OCI-LY1 (cell line): ENCODE results near the gene ASIC4.

Experiments
- H2AFZ ChIP-seq: fragments of 200-600 bp; sonication (generic), shearing (Covaris generic); 2 replicates; pipeline ENCODE4 v1.6.0; 2014; ENCODE audit warnings: antibody characterized with exemption, mild to moderate bottlenecking, low read length
- H3F3A ChIP-seq: fragments of 200-600 bp; sonication (generic), shearing (Covaris generic); 2 replicates; pipeline ENCODE4 v1.6.0; 2014; ENCODE audit warnings: mild to moderate bottlenecking, antibody characterized with exemption, low read length, moderate library complexity; ENCODE audit not compliant: insufficient read depth
- H3K27ac ChIP-seq: fragments of 200-600 bp; sonication (generic); 2 replicates; pipeline ENCODE4 v1.5.1; 2014; ENCODE audit warnings: low read length, mixed run types, mild to moderate bottlenecking, low read depth; ENCODE audit not compliant: poor library complexity, severe bottlenecking
- H3K27me3 ChIP-seq: fragments of 200-600 bp; sonication (generic); 2 replicates; pipeline ENCODE4 v1.6.0; 2014; ENCODE audit warnings: antibody characterized with exemption, mild to moderate bottlenecking, low read length, moderate library complexity; ENCODE audit not compliant: insufficient read depth
- H3K36me3 ChIP-seq: fragments of 200-600 bp; sonication (generic); 2 replicates; pipeline ENCODE4 v1.6.1; 2014; ENCODE audit warnings: mild to moderate bottlenecking, antibody characterized with exemption, low read length, moderate library complexity, mixed read lengths; ENCODE audit not compliant: insufficient read depth
- H3K4me1 ChIP-seq: fragments of 200-600 bp; sonication (generic); 2 replicates; pipeline ENCODE4 v1.5.1; 2014; ENCODE audit warnings: mild to moderate bottlenecking, low read length, moderate library complexity; ENCODE audit not compliant: insufficient read depth, severe bottlenecking
- H3K4me2 ChIP-seq: fragments of 200-600 bp; sonication (generic), shearing (Covaris generic); 2 replicates; pipeline ENCODE4 v1.6.1; 2014; ENCODE audit warnings: low read length
- H3K4me3 ChIP-seq: fragments of 200-600 bp; sonication (generic); 2 replicates; pipeline ENCODE4 v1.5.1; 2014; ENCODE audit warnings: low read length, low read depth, mild to moderate bottlenecking, mixed read lengths; ENCODE audit not compliant: poor library complexity, severe bottlenecking
- H3K79me2 ChIP-seq: fragments of 200-600 bp; shearing (Covaris generic); 2 replicates; pipeline ENCODE4 v1.6.1; 2016; ENCODE audit warnings: mixed run types, low read length, mixed read lengths; ENCODE audit not compliant: insufficient read depth
- H3K9ac ChIP-seq: fragments of 200-600 bp; sonication (generic), shearing (Covaris generic); 2 replicates; pipeline ENCODE4 v1.6.1; 2014; ENCODE audit warnings: mild to moderate bottlenecking, low read length, mixed read lengths
- H3K9me2 ChIP-seq: fragments of 200-600 bp; sonication (generic), shearing (Covaris generic); 2 replicates; pipeline ENCODE4 v1.6.1; 2014; ENCODE audit warnings: low read depth, mild to moderate bottlenecking, low read length, mixed read lengths
- H3K9me3 ChIP-seq: fragments of 200-600 bp; shearing (Covaris generic); 2 replicates; pipeline ENCODE4 v1.6.1; 2014; ENCODE audit warnings: low read length, mixed read lengths
- H4K20me1 ChIP-seq: fragments of 200-600 bp; sonication (generic), shearing (Covaris generic); 2 replicates; pipeline ENCODE4 v1.6.0; 2016; ENCODE audit warnings: mild to moderate bottlenecking, low read length; ENCODE audit not compliant: insufficient read depth
- CTCF ChIP-seq: fragments of 200-600 bp; sonication (generic), shearing (Covaris generic); IDR thresholded peaks from 2 replicates; pipeline ENCODE4 v1.5.1; 2017; ENCODE audit warnings: mild to moderate bottlenecking, antibody characterized with exemption, low read length, moderate library complexity, mixed read lengths
- EZH2 ChIP-seq: fragments of 200-600 bp; sonication (generic), shearing (Covaris generic); IDR thresholded peaks from 2 replicates; pipeline ENCODE4 v1.8.0; 2017; ENCODE audit warnings: borderline replicate concordance, mixed run types, mild to moderate bottlenecking, antibody characterized with exemption, low read length, moderate library complexity, mixed read lengths

The ASIC4 gene

GRCh38 chr2:219523031-219523671 lies 8.9 kb downstream of the ASIC4 start:
- TF ChIP-seq EZH2 (no peak), CTCF (no peak)
- H3K27me3 ChIP-seq, result 0 out of 2 replicates have a peak, but pooled peaks cover 6% of the 10 kb centered on the region
- H3K9ac ChIP-seq, result no peak overlapping the region
- no peaks in the 10 kb centered on the region for H3K79me2 ChIP-seq
- no peaks in the 10 kb centered on the region for H3K9me2 ChIP-seq
- no peaks in the 10 kb centered on the region for H3K9me3 ChIP-seq
- no peaks in the 10 kb centered on the region for H3K36me3 ChIP-seq
- H3F3A ChIP-seq, result no peaks in the 10 kb centered on the region
- H3K4me3 ChIP-seq, result no peak overlapping the region
- no peak overlapping the region for H3K27ac ChIP-seq
- no peaks in the 10 kb centered on the region for H3K4me1 ChIP-seq
- H2AFZ ChIP-seq, result no peak overlapping the region
- H4K20me1 ChIP-seq, result no peaks in the 10 kb centered on the region
- H3K4me2 ChIP-seq, result no peak overlapping the region

- no peak overlapping the region for H3K4me3 ChIP-seq
- H3K4me2 ChIP-seq, result no peak overlapping the region
- no peaks in the 10 kb centered on the region for H3K9me2 ChIP-seq
- no peaks in the 10 kb centered on the region for H3K9me3 ChIP-seq
- no peak overlapping the region for H3K27ac ChIP-seq
- H3K9ac ChIP-seq, result no peak overlapping the region
- H4K20me1 ChIP-seq, result no peaks in the 10 kb centered on the region
- H3K36me3 ChIP-seq, result no peaks in the 10 kb centered on the region
- H3K79me2 ChIP-seq, result no peaks in the 10 kb centered on the region
- no peaks in the 10 kb centered on the region for H3K4me1 ChIP-seq
- no peak overlapping the region for H2AFZ ChIP-seq
- TF ChIP-seq EZH2, result no peak
- TF ChIP-seq CTCF, result no peak
- peaks cover 6% of the 10 kb centered on the region; the same call in 1 of the 2 replicates for H3K27me3 ChIP-seq
- no peaks in the 10 kb centered on the region for H3F3A ChIP-seq
Measured at GRCh38 chr2:219524817-219525216, 10.5 kb downstream of the ASIC4 start.

- TF ChIP-seq EZH2, result no peak
- no peak for TF ChIP-seq CTCF
- Histone ChIP-seq H3F3A (no peaks in the 10 kb centered on the region), H3K27ac (no peak overlapping the region), H3K27me3 (peaks cover 6% of the 10 kb centered on the region; the same call in 1 of the 2 replicates), H3K9me3 (no peaks in the 10 kb centered on the region), H3K4me2 (no peak overlapping the region), H3K79me2 (no peaks in the 10 kb centered on the region), H3K9me2 (no peaks in the 10 kb centered on the region), H3K36me3 (no peaks in the 10 kb centered on the region), H3K4me1 (no peaks in the 10 kb centered on the region), H3K4me3 (no peak overlapping the region), H4K20me1 (no peaks in the 10 kb centered on the region), H2AFZ (no peak overlapping the region), H3K9ac (no peak overlapping the region)
Measured at GRCh38 chr2:219525533-219526232, 11.4 kb downstream of the ASIC4 start.
